B cell (primary cell): ENCODE measurements around the gene YAP1. TPM values are rescaled to one million over a fixed set of nuclear protein-coding genes. Genes with fewer than 3 reads are reported as not detected.

Source experiments
- ATAC-seq: fragments of 200-7000 bp; cut with Tn5 transposase; one replicate; pipeline ENCODE4 v1.10.0; 2021; ENCODE audit warnings: low read depth, mild to moderate bottlenecking, moderate number of reproducible peaks, moderate library complexity
- CTCF ChIA-PET: fragments of 350-600 bp; sonication (Branson Sonifier 250); formaldehyde crosslinking; loops from one replicate; lab custom pipeline; 2021; ENCODE audit warnings: antibody characterized with exemption, inconsistent platforms; lab: Charles Lee
- POLR2A ChIA-PET: fragments of 350-600 bp; sonication (Branson Sonifier 250); formaldehyde crosslinking; loops from one replicate; lab custom pipeline; 2021; ENCODE audit warnings: antibody characterized with exemption; lab: Charles Lee
- DNase-seq: peaks from one replicate; pipeline ENCODE4 v3.0.0; 2013
- H2AFZ ChIP-seq: 2 replicates; pipeline ENCODE4 v1.6.1; 2012; ENCODE audit warnings: mild to moderate bottlenecking, low read depth, low read length; ENCODE audit not compliant: insufficient read depth, poor library complexity, severe bottlenecking
- H3K27ac ChIP-seq, 2 donors: 1 replicate in 1 of 2; 2 replicates in 1 of 2; pipeline ENCODE4 v1.5.1; 2012 to 2013; ENCODE audit warnings: low read length in 2 of 2, mild to moderate bottlenecking in 2 of 2, moderate library complexity in 1 of 2
- H3K27me3 ChIP-seq, 4 experiments: fragments of 200-600 bp in 1 of 4; sonication (generic) in 1 of 4; replicated peaks in 1 of 4; 1 replicate in 2 of 4; 2 replicates in 2 of 4; pipeline versions ENCODE4 v1.6.1 to v1.7.0; 2013 to 2016; ENCODE audit warnings: low read length in 3 of 4, mild to moderate bottlenecking in 2 of 4, mixed read lengths in 1 of 4, moderate library complexity in 1 of 4; ENCODE audit not compliant: insufficient read depth in 4 of 4, control insufficient read depth in 3 of 4; ENCODE audit errors: control extremely low read depth in 1 of 4
- H3K36me3 ChIP-seq, 2 experiments: replicated peaks in 1 of 2; 1 replicate in 1 of 2; 2 replicates in 1 of 2; pipeline versions ENCODE4 v1.6.1 to v1.7.1; 2013; ENCODE audit warnings: low read length in 1 of 2; ENCODE audit not compliant: insufficient read depth in 2 of 2, control insufficient read depth in 1 of 2; ENCODE audit errors: control extremely low read depth in 1 of 2, extremely low read depth in 1 of 2
- H3K4me1 ChIP-seq, 2 donors: fragments of 200-600 bp in 1 of 2; sonication (generic) in 1 of 2; 1 replicate in 1 of 2; 2 replicates in 1 of 2; pipeline versions ENCODE4 v1.5.1 to v1.6.1; 2013 to 2017; ENCODE audit warnings: low read length in 2 of 2; ENCODE audit not compliant: control insufficient read depth in 2 of 2, insufficient read depth in 2 of 2
- H3K4me2 ChIP-seq: replicated peaks from 2 replicates; pipeline ENCODE3; 2012; ENCODE audit warnings: mild to moderate bottlenecking, low read depth, low read length; ENCODE audit not compliant: poor library complexity, severe bottlenecking
- H3K4me3 ChIP-seq, 5 experiments: fragments of 200-600 bp in 1 of 5; sonication (generic) in 1 of 5; 1 replicate in 3 of 5; 2 replicates in 2 of 5; pipeline versions ENCODE4 v1.5.1 to v1.7.0; 2011 to 2016; ENCODE audit warnings: low read length in 4 of 5, mild to moderate bottlenecking in 4 of 5, low read depth in 2 of 5, control low read depth in 1 of 5, moderate library complexity in 1 of 5; ENCODE audit not compliant: insufficient read depth in 1 of 5; ENCODE audit errors: control extremely low read depth in 1 of 5, extremely low read depth in 1 of 5
- H3K79me2 ChIP-seq: fragments of 200-600 bp; sonication (generic); one replicate; pipeline ENCODE4 v1.6.0; 2016; ENCODE audit warnings: low read length; ENCODE audit not compliant: control insufficient read depth, insufficient read depth
- H3K9ac ChIP-seq: fragments of 200-600 bp; sonication (generic); 2 replicates; pipeline ENCODE4 v1.6.1; 2017; ENCODE audit warnings: mild to moderate bottlenecking, low read length, moderate library complexity
- H3K9me3 ChIP-seq, 3 donors: one replicate each; pipeline versions ENCODE4 v1.6.1 to v1.7.1; 2013; ENCODE audit warnings: low read length in 2 of 3; ENCODE audit not compliant: control insufficient read depth in 2 of 3, insufficient read depth in 1 of 3; ENCODE audit errors: control extremely low read depth in 1 of 3
- H4K20me1 ChIP-seq: 2 replicates; pipeline ENCODE4 v1.6.0; 2012; ENCODE audit warnings: mild to moderate bottlenecking, low read length; ENCODE audit not compliant: insufficient read depth, control insufficient read depth, poor library complexity, severe bottlenecking
- H3K27ac Mint-ChIP-seq: one replicate; pipeline ENCODE4 v1.8.0; 2021; ENCODE audit warnings: mixed read lengths
- H3K27me3 Mint-ChIP-seq: one replicate; pipeline ENCODE4 v1.8.0; 2021; ENCODE audit warnings: mixed read lengths
- H3K4me1 Mint-ChIP-seq: one replicate; pipeline ENCODE4 v1.8.0; 2021; ENCODE audit warnings: mixed read lengths
- H3K4me3 Mint-ChIP-seq: one replicate; pipeline ENCODE4 v1.8.0; 2021; ENCODE audit warnings: mixed read lengths
- H3K9me3 Mint-ChIP-seq: one replicate; pipeline ENCODE4 v1.8.0; 2022; ENCODE audit warnings: mixed read lengths; ENCODE audit not compliant: insufficient read depth
- EZH2 ChIP-seq: IDR thresholded peaks from 2 replicates; pipeline ENCODE4 v1.6.1; 2012; ENCODE audit warnings: borderline replicate concordance, low read depth, mild to moderate bottlenecking, moderate library complexity, low read length; ENCODE audit not compliant: insufficient read depth, poor library complexity, severe bottlenecking
- intact Hi-C: fragments of 100-400 bp; cut with micrococcal nuclease; formaldehyde crosslinking; loops from one replicate; pipeline ENCODE4 v1.10.0; 2022
- polyA plus RNA-seq: library from polyadenylated mRNA; depleted of rRNA; stranded (reverse); fragments of >200 nt; gene quantifications from 2 replicates; pipeline ENCODE4 v1.2.3, GENCODE V29; 2012
- total RNA-seq, 2 donors: library from RNA; stranded (reverse); fragments of 120-200 nt in 1 of 2; gene quantifications; 1 replicate in 1 of 2; 2 replicates in 1 of 2; pipeline versions ENCODE4 v1.2.3 to v1.2.4, GENCODE V29; 2013 to 2022
- TF ChIP-seq, protein P1 (sequence below): fragments of 200-600 bp; IDR thresholded peaks from one replicate; pipeline ENCODE4 v1.8.0; 2022; ENCODE audit warnings: antibody characterized with exemption, mild to moderate bottlenecking

Gene YAP1
- total and polyA plus RNA-seq, 2 donors (not counting 1 experiment from before 2014, with no cell fraction given): not detected

DNA sequence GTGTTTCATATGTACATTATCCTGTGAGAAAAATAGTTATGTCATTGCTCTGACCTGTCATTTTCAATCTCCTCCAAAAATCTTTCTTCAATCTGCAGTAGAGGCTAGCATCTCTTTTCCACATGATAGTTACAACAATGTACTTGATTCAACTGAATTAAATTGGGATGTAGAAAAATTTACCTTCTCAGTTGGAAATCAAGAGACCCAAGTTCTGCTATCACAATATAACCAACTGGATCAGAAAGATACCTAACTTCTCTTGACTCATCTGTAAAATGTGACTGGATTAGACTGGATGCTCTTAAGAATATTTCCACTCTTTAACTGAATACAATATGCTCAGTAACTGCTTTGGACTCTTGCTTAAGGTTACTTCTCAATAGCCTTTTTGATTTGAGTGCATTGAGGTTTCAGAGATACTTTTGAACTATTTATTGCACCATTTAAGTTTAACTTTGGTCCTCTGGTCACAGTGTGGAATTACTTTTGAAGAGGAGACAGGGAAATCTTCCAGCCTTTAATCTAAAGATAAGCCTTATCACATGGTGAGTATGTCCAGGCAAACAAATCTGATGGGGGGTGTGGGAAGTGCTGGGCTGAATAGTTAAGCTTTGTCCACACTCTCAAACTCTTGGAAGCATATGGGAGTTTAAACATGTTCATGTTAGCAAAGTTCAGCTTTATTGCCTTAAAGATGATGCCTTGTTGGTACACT lies 82.3 kb downstream of the YAP1 start:
- intact Hi-C loops: no loop called here
- peaks cover 24% of the 10 kb centered on the region for H3K27me3 Mint-ChIP-seq
- no peaks in the 10 kb centered on the region for H3K9me3 ChIP-seq

DNA sequence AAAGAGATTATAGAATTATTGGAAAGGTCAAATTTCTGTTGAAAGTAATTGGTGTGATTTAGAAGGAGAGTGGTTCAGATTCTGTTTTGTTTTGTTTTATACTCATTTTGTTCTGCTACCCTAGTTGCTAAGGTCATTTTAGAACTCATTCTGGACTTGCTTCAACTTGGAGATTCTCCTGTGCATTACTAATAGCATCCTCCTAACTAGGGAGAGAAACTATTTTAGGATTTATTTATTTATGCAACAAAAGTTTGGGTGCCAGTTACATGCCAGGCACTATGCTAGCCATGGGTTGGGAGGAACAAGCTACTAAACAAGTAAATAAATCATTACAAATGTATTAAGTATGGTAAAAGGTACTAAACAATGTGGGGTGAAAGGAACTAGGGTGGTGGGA lies 84.0 kb downstream of the YAP1 start:
- peaks cover 0 to 4% (median 1%) of the 10 kb centered on the region in 4 experiments for H3K27me3 ChIP-seq
- Mint-ChIP-seq H3K9me3 (no peaks in the 10 kb centered on the region), H3K27ac (no peak overlapping the region), H3K4me1 (no peaks in the 10 kb centered on the region), H3K4me3 (no peak overlapping the region), H3K27me3 (peaks cover 35% of the 10 kb centered on the region)
- H3K9me3 ChIP-seq: no peaks in the 10 kb centered on the region
- H3K36me3 ChIP-seq: no peaks in the 10 kb centered on the region
- H3K9ac ChIP-seq: no peak overlapping the region
- no peak for DNase-seq
- TF ChIP-seq EZH2: no peak
- TF ChIP-seq, protein P1, sequence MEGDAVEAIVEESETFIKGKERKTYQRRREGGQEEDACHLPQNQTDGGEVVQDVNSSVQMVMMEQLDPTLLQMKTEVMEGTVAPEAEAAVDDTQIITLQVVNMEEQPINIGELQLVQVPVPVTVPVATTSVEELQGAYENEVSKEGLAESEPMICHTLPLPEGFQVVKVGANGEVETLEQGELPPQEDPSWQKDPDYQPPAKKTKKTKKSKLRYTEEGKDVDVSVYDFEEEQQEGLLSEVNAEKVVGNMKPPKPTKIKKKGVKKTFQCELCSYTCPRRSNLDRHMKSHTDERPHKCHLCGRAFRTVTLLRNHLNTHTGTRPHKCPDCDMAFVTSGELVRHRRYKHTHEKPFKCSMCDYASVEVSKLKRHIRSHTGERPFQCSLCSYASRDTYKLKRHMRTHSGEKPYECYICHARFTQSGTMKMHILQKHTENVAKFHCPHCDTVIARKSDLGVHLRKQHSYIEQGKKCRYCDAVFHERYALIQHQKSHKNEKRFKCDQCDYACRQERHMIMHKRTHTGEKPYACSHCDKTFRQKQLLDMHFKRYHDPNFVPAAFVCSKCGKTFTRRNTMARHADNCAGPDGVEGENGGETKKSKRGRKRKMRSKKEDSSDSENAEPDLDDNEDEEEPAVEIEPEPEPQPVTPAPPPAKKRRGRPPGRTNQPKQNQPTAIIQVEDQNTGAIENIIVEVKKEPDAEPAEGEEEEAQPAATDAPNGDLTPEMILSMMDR: no peak
- ATAC-seq: no peak
- CTCF ChIA-PET: no interaction called here
- H3K4me2 ChIP-seq: no peak overlapping the region
- no peaks in the 10 kb centered on the region for H4K20me1 ChIP-seq
- H2AFZ ChIP-seq: no peak overlapping the region
- no peaks in the 10 kb centered on the region for H3K79me2 ChIP-seq
- POLR2A ChIA-PET: no interaction called here
- H3K4me1 ChIP-seq: no peaks in the 10 kb centered on the region
- intact Hi-C loops: no loop called here
- H3K4me3 ChIP-seq: no peak overlapping the region
- H3K27ac ChIP-seq: no peak overlapping the region

More for the DNA sequence above, 82.3 kb downstream of the YAP1 start:
- H4K20me1 ChIP-seq: no peaks in the 10 kb centered on the region
- POLR2A ChIA-PET: no interaction called here
- no peak overlapping the region for H3K4me2 ChIP-seq
- TF ChIP-seq EZH2: no peak
- TF ChIP-seq, protein P1: no peak
- no peak overlapping the region for H3K9ac ChIP-seq
- DNase-seq (no peak), ATAC-seq (no peak)
- H3K79me2 ChIP-seq: no peaks in the 10 kb centered on the region
- H3K4me3 ChIP-seq: no peak overlapping the region
- no peak overlapping the region for H3K4me3 Mint-ChIP-seq
- CTCF ChIA-PET: no interaction called here
- peaks cover 0 to 4% (median 0%) of the 10 kb centered on the region in 4 experiments for H3K27me3 ChIP-seq
- H3K9me3 Mint-ChIP-seq: no peaks in the 10 kb centered on the region
- no peaks in the 10 kb centered on the region for H3K4me1 ChIP-seq
- H3K27ac ChIP-seq: no peak overlapping the region
- H3K4me1 Mint-ChIP-seq: no peaks in the 10 kb centered on the region
- H2AFZ ChIP-seq: no peak overlapping the region
- H3K27ac Mint-ChIP-seq: no peak overlapping the region
- no peaks in the 10 kb centered on the region for H3K36me3 ChIP-seq
